Measurements from ENCODE around the gene C2CD3.

GRCh38 chr11:74141241-74141695, 29.5 kb downstream of the C2CD3 start:
- TF ChIP-seq CTCF (IDR thresholded peaks at IDR 0.05; ENCODE audit: insufficient read depth, low read depth, low read length) (no peak), EZH2 (IDR thresholded peaks at IDR 0.05; ENCODE audit: insufficient read depth, low read length) (no peak)

All from astrocyte (in vitro differentiated cells and primary cell).